Activated CD8-positive, alpha-beta T cell treated with anti-CD3 and anti-CD28 coated beads, Interleukin-2, amount 10 ng/mL, durations not matched to agents 7 days and 5 days (primary cell): ENCODE results near the gene TMEM253. TPM values are rescaled to one million over a fixed set of nuclear protein-coding genes. Genes with fewer than 3 reads are reported as not detected.

Experiments
- ATAC-seq: fragments of 150-1000 bp; cut with Tn5 transposase; one replicate; pipeline ENCODE4 v1.10.0; 2021; ENCODE audit warnings: moderate library complexity
- CTCF ChIA-PET: fragments of 350-600 bp; sonication (Branson Sonifier 250); formaldehyde crosslinking; loops from one replicate; lab custom pipeline; 2021; ENCODE audit warnings: antibody characterized with exemption; lab: Charles Lee
- POLR2A ChIA-PET: fragments of 350-600 bp; sonication (Branson Sonifier 250); formaldehyde crosslinking; loops from one replicate; lab custom pipeline; 2021; ENCODE audit warnings: antibody characterized with exemption; lab: Charles Lee
- DNase-seq: peaks from one replicate; pipeline ENCODE4 v3.0.0-alpha.2; 2020
- H3K27ac Mint-ChIP-seq: one replicate; pipeline ENCODE4 v1.8.0; 2021; ENCODE audit warnings: mild to moderate bottlenecking, mixed read lengths
- H3K27me3 Mint-ChIP-seq: one replicate; pipeline ENCODE4 v1.8.0; 2021; ENCODE audit warnings: low read depth, mixed read lengths
- H3K36me3 Mint-ChIP-seq: one replicate; pipeline ENCODE4 v1.8.0; 2021; ENCODE audit warnings: low read depth, mixed read lengths
- H3K4me1 Mint-ChIP-seq: one replicate; pipeline ENCODE4 v1.8.0; 2021; ENCODE audit warnings: low read depth, mixed read lengths
- H3K4me3 Mint-ChIP-seq: one replicate; pipeline ENCODE4 v1.8.0; 2021; ENCODE audit warnings: mild to moderate bottlenecking, mixed read lengths
- H3K9me3 Mint-ChIP-seq: one replicate; pipeline ENCODE4 v1.8.0; 2022; ENCODE audit warnings: mixed read lengths; ENCODE audit not compliant: insufficient read depth
- total RNA-seq, 2 experiments: library from RNA; stranded (reverse); gene quantifications; one replicate each; pipeline ENCODE4 v1.2.3, GENCODE V29; 2021

The TMEM253 gene
- total RNA-seq, 2 experiments from 2014 or later = not detected

DNA sequence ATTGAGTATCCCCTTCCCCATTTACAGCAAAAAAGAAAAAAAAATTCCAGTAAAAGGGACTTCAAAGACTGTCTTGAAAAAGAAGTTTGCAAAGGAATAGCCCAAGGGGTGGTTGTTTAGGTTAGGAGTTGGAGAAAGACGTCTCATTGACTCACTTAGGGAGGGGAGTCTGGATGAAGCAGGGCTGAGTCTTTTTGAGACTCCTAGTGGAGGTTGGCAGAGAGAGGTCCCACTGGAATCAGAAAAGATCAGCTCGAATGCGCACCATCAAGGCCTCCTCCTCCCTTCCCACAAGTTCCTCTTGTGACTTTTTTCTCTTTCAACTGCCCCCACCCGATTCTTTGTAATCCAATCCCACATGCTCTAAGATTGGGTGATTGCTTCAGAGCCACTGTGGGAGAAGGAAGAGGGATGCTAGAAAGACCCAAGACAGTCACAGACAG, 28.8 kb upstream of the TMEM253 start:
- no peaks in the 10 kb centered on the region for H3K36me3 Mint-ChIP-seq
- H3K4me3 Mint-ChIP-seq = no peak overlapping the region
- peaks cover 37% of the 10 kb centered on the region for H3K4me1 Mint-ChIP-seq
- H3K27me3 Mint-ChIP-seq = peaks cover 58% of the 10 kb centered on the region
- H3K27ac Mint-ChIP-seq = no peak overlapping the region
- ChIA-PET POLR2A (interaction anchor here (0.8 kb wide), 1 partner anchor 10 kb away, joined by 3 read pairs; no protein-coding TSS in a partner anchor), CTCF (interaction anchor here (1.9 to 3.4 kb wide), 6 partner anchors 10 to 57 kb away, joined by 5 to 57 read pairs (median 24); partner anchors contain the start of gene TMEM253)
- no peak for ATAC-seq
- no peaks in the 10 kb centered on the region for H3K9me3 Mint-ChIP-seq
- no peak for DNase-seq

DNA sequence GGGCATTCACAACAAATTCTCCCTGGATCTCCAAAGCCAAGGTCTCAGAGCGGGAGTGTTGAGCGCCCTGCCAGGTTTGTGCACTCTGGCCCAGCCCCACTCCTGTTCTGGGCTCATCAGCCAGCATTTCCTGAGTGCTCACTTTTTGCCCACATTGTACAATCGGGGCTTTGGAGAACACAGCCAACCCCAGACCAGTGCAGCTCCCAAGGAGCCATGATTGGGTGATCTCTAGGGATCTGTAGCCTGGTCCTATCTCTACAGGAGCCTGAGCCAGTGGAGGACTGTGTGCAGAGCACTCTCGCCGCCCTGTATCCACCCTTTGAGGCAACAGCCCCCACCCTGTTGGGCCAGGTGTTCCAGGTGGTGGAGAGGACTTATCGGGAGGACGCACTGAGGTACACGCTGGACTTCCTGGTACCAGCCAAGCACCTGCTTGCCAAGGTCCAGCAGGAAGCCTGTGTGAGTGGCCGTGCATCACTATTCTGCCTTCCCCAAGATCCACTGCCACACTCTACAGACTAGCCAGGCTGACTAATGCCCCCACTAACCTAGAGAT, 28.0 kb upstream of the TMEM253 start:
- Mint-ChIP-seq H3K27ac (no peak overlapping the region), H3K27me3 (peaks cover 51% of the 10 kb centered on the region), H3K4me3 (no peak overlapping the region), H3K4me1 (peaks cover 37% of the 10 kb centered on the region), H3K36me3 (no peaks in the 10 kb centered on the region), H3K9me3 (no peaks in the 10 kb centered on the region)
- POLR2A ChIA-PET = no interaction called here
- CTCF ChIA-PET = interaction anchor here (0.6 to 3.4 kb wide), 5 partner anchors 15 to 58 kb away, joined by 3 to 57 read pairs (median 23); partner anchors contain the start of gene TMEM253
- DNase-seq (no peak), ATAC-seq (no peak)

DNA sequence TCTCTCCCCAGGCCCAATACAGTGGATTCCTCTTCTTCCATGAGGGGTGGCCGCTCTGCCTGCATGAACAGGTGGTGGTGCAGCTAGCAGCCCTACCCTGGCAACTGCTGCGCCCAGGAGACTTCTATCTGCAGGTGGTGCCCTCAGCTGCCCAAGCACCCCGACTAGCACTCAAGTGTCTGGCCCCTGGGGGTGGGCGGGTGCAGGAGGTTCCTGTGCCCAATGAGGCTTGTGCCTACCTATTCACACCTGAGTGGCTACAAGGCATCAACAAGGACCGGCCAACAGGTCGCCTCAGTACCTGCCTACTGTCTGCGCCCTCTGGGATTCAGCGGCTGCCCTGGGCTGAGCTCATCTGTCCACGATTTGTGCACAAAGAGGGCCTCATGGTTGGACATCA, 26.9 kb upstream of the TMEM253 start:
- CTCF ChIA-PET = interaction anchor here (0.9 to 2.4 kb wide), 2 partner anchors 30 to 59 kb away, joined by 5 to 8 read pairs; no protein-coding TSS in a partner anchor
- no peak overlapping the region for H3K4me3 Mint-ChIP-seq
- H3K9me3 Mint-ChIP-seq = no peaks in the 10 kb centered on the region
- no peak overlapping the region for H3K27ac Mint-ChIP-seq
- DNase-seq (no peak), ATAC-seq (no peak)
- peaks cover 32% of the 10 kb centered on the region for H3K4me1 Mint-ChIP-seq
- peaks cover 46% of the 10 kb centered on the region for H3K27me3 Mint-ChIP-seq
- POLR2A ChIA-PET = no interaction called here
- no peaks in the 10 kb centered on the region for H3K36me3 Mint-ChIP-seq

DNA sequence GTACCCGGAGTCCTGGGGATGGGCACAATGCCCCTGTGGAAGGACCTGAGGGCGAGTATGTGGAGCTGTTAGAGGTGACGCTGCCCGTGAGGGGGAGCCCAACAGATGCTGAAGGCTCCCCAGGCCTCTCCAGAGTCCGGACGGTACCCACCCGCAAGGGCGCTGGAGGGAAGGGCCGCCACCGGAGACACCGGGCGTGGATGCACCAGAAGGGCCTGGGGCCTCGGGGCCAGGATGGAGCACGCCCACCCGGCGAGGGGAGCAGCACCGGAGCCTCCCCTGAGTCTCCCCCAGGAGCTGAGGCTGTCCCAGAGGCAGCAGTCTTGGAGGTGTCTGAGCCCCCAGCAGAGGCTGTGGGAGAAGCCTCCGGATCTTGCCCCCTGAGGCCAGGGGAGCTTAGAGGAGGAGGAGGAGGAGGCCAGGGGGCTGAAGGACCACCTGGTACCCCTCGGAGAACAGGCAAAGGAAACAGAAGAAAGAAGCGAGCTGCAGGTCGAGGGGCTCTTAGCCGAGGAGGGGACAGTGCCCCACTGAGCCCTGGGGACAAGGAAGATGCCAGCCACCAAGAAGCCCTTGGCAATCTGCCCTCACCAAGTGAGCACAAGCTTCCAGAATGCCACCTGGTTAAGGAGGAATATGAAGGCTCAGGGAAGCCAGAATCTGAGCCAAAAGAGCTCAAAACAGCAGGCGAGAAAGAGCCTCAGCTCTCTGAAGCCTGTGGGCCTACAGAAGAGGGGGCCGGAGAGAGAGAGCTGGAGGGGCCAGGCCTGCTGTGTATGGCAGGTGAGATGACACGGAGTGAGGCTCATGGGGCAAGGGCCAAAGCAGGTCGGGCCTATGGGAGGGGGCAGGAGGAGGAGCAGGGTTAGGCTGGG, 26.2 kb upstream of the TMEM253 start:
- DNase-seq = no peak
- CTCF ChIA-PET = interaction anchor here (0.8 to 2.4 kb wide), 4 partner anchors 15 to 60 kb away, joined by 3 to 8 read pairs (median 4); no protein-coding TSS in a partner anchor
- POLR2A ChIA-PET = no interaction called here

DNA sequence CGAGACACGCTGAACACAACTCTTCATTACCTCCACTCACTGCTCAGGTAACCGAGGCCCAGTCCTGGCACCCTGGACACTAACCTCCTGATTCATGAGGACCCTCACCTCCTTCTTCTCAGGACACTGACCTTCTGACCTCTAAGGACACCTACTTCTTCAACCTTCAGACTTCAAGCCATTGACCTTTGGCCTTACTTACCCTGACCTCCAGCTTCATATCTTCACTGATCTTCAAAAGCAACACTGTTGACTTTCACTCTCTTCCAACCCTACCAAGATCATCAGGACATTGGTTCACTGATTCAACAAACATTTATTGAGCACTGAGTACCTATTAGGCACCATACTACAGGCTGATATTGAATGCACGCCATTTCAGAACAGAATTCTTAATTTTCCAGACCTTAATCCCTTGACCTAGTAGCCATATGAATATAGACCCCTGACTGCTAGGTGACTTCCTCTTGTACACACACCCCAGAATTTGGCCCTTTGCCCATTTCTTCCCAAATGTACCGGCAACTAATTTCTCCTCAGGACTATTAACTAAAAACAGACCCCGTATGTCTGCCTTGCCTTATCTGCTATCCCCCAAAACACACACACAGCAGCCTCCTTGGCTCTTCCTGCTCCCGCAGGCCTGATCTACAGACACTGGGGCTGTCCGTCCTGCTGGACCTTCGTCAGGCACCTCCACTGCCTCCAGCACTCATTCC, 25.0 kb upstream of the TMEM253 start:
- ATAC-seq (no peak), DNase-seq (no peak)
- H3K4me3 Mint-ChIP-seq = no peak overlapping the region
- no peaks in the 10 kb centered on the region for H3K36me3 Mint-ChIP-seq
- H3K27me3 Mint-ChIP-seq = peaks cover 30% of the 10 kb centered on the region
- CTCF ChIA-PET = interaction anchor here (1.3 to 3.9 kb wide), 4 partner anchors 8 to 61 kb away, joined by 3 to 20 read pairs (median 6); no protein-coding TSS in a partner anchor
- H3K9me3 Mint-ChIP-seq = no peaks in the 10 kb centered on the region
- POLR2A ChIA-PET = no interaction called here
- H3K27ac Mint-ChIP-seq = no peak overlapping the region
- H3K4me1 Mint-ChIP-seq = peaks cover 17% of the 10 kb centered on the region

More for the DNA sequence above, 26.2 kb upstream of the TMEM253 start:
- H3K4me3 Mint-ChIP-seq = no peak overlapping the region
- ATAC-seq = no peak
- peaks cover 38% of the 10 kb centered on the region for H3K27me3 Mint-ChIP-seq
- peaks cover 25% of the 10 kb centered on the region for H3K4me1 Mint-ChIP-seq
- H3K9me3 Mint-ChIP-seq = no peaks in the 10 kb centered on the region
- no peak overlapping the region for H3K27ac Mint-ChIP-seq
- H3K36me3 Mint-ChIP-seq = no peaks in the 10 kb centered on the region

DNA sequence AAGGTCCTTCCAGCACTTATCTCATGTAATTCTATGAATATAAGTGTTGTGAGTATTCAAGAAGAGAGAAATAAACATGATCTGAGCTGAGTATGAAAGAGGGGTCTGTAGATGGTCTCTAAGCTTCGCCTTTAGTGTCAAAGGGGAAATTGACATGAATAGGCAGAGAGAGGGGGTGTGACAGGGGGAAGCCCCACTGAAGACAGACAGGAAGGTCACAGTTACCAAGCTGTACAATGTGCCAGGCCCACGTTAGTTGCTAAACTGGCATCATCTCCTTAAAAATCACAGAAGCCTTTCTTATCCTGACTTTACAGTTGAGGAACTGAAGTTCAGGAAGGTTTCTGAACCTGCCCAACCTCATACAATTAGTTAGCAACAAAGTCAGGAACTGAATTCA, 23.2 kb upstream of the TMEM253 start:
- ChIA-PET POLR2A (no interaction called here), CTCF (interaction anchor here (2.4 to 3.9 kb wide), 2 partner anchors 10 to 11 kb away, joined by 7 to 20 read pairs; no protein-coding TSS in a partner anchor)
- Mint-ChIP-seq H3K4me3 (no peak overlapping the region), H3K9me3 (no peaks in the 10 kb centered on the region), H3K36me3 (no peaks in the 10 kb centered on the region), H3K27ac (no peak overlapping the region), H3K4me1 (no peaks in the 10 kb centered on the region), H3K27me3 (peaks cover 13% of the 10 kb centered on the region)
- no peak for ATAC-seq
- DNase-seq = no peak

DNA sequence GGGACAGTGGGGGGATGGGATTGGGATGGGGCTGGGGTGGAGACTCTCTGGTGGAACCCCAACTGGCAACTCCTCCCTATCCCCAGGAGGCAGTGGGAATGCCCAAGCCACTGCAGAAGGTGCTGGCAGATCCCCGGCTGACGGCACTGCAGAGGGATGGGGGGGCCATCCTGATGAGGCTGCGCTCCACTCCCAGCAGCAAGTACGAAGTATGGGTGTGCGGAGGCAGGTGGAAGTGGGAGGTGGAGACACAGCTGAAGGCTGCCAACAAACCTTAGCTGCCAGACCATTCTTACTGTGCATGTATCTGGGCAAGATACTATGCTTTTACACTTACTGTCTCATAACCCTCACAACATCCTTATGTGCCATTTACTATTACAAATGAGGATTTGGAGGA, 22.6 kb upstream of the TMEM253 start:
- Mint-ChIP-seq H3K27me3 (peaks cover 10% of the 10 kb centered on the region), H3K4me3 (no peak overlapping the region), H3K27ac (no peak overlapping the region), H3K9me3 (no peaks in the 10 kb centered on the region), H3K36me3 (no peaks in the 10 kb centered on the region), H3K4me1 (no peaks in the 10 kb centered on the region)
- CTCF ChIA-PET = interaction anchor here (2.4 to 3.9 kb wide), 2 partner anchors 11 kb away, joined by 7 to 20 read pairs; no protein-coding TSS in a partner anchor
- no peak for DNase-seq
- POLR2A ChIA-PET = no interaction called here
- ATAC-seq = no peak

DNA sequence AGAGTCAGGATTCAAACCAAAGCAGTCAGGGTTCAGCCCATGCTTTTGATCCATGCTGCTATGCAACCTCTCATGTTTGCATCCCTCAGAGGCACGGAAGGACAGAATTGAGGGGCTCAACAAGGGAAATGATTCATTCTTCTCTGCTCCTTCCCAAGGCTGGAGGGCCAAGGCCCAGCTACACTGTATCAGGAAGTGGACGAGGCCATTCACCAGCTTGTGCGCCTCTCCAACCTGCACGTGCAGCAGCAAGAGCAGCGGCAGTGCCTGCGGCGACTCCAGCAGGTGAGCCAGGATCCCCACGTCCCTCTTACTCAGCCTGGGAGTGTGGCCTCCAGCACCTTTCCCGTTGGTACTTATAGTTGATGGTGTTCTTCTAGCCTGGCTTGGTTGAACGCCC, 22.1 kb upstream of the TMEM253 start:
- Mint-ChIP-seq H3K4me3 (no peak overlapping the region), H3K27ac (no peak overlapping the region), H3K27me3 (peaks cover 6% of the 10 kb centered on the region), H3K9me3 (no peaks in the 10 kb centered on the region), H3K4me1 (no peaks in the 10 kb centered on the region), H3K36me3 (no peaks in the 10 kb centered on the region)
- no peak for DNase-seq
- ChIA-PET CTCF (interaction anchor here (2.4 to 3.9 kb wide), 2 partner anchors 10 to 11 kb away, joined by 7 to 20 read pairs; no protein-coding TSS in a partner anchor), POLR2A (no interaction called here)
- ATAC-seq = no peak

DNA sequence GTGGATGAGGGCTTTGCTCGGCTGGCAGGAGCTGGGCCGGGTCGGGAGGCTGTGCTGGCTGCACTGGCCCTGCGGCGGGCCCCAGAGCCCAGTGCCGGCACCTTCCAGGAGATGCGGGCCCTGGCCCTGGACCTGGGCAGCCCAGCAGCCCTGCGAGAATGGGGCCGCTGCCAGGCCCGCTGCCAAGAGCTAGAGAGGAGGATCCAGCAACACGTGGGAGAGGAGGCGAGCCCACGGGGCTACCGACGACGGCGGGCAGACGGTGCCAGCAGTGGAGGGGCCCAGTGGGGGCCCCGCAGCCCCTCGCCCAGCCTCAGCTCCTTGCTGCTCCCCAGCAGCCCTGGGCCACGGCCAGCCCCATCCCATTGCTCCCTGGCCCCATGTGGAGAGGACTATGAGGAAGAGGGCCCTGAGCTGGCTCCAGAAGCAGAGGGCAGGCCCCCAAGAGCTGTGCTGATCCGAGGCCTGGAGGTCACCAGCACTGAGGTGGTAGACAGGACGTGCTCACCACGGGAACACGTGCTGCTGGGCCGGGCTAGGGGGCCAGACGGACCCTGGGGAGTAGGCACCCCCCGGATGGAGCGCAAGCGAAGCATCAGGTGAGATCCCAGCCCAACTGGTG, 19.2 kb upstream of the TMEM253 start:
- Mint-ChIP-seq H3K27me3 (peaks cover 3% of the 10 kb centered on the region), H3K9me3 (no peaks in the 10 kb centered on the region), H3K4me1 (peaks cover 6% of the 10 kb centered on the region), H3K27ac (no peak overlapping the region), H3K4me3 (no peak overlapping the region), H3K36me3 (no peaks in the 10 kb centered on the region)
- DNase-seq (no peak), ATAC-seq (no peak)
- ChIA-PET CTCF (interaction anchor here (1.1 to 1.4 kb wide), 2 partner anchors 10 to 67 kb away, joined by 3 to 5 read pairs; no protein-coding TSS in a partner anchor), POLR2A (no interaction called here)

DNA sequence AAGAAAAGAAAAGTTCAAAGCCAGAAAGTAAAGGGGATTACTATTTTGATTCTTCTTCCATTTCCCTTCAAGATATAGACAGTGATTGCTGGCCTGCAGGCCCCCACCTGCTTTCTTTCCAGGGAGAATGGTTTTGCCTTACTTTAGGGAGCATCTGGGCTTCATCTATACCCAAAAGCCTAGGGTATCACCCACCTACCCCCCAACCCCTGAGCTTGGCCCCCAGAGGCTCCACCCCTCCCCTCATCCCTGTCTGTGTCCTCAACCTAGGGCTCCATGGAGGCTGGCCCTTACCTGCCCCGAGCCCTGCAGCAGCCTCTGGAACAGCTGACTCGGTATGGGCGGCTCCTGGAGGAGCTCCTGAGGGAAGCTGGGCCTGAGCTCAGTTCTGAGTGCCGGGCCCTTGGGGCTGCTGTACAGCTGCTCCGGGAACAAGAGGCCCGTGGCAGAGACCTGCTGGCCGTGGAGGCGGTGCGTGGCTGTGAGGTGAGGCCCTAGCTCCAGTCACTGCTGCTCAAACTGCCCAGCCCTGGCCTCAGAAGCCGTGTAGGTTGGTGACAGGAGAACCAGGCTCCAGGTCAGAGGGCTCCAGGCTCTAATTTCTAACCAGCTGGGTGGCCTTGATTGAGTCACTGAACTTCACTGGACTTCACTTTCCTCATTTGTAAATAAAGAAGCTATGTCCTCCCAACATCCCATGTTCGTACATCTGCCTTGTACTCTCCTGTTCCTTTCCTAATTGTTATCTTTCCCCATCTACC, 17.1 kb upstream of the TMEM253 start:
- Mint-ChIP-seq H3K27me3 (no peaks in the 10 kb centered on the region), H3K36me3 (no peaks in the 10 kb centered on the region), H3K9me3 (no peaks in the 10 kb centered on the region), H3K4me3 (no peak overlapping the region), H3K4me1 (peaks cover 24% of the 10 kb centered on the region), H3K27ac (no peak overlapping the region)
- ATAC-seq (no peak), DNase-seq (no peak)
- POLR2A ChIA-PET = no interaction called here
- CTCF ChIA-PET = interaction anchor here (1.3 to 2.1 kb wide), 5 partner anchors 9 to 69 kb away, joined by 4 to 9 read pairs (median 8); no protein-coding TSS in a partner anchor
